ENCODE results near the gene PDGFC. TPM values are rescaled to one million over a fixed set of nuclear protein-coding genes. Genes with fewer than 3 reads are reported as not detected.

PDGFC gene
- total RNA-seq: 145 and 184 TPM in 2 replicates

GRCh38 chr4:156971676-156972378 is at the start of gene PDGFC:
TSS of gene PDGFC (minus strand) at chr4:156971799. CDS start at chr4:156970903, 896 bp downstream.
- peak within 1 kb of the TSS; percentile 93 for H3K4me3 ChIP-seq (ENCODE audit: low read depth, low read length)
- peak; percentile 72 for DNase-seq (ENCODE audit: low read depth)
- peak; percentile 31 for TF ChIP-seq CTCF (IDR thresholded peaks at IDR 0.05; ENCODE audit: insufficient read depth, low read depth, low read length)

- no peak for DNase-seq (ENCODE audit: low read depth)
- no peak overlapping the region for H3K4me3 ChIP-seq (ENCODE audit: low read depth, low read length)
- TF ChIP-seq CTCF (IDR thresholded peaks at IDR 0.05; ENCODE audit: insufficient read depth, low read depth, low read length): no peak
These were observed 49.3 kb upstream of the PDGFC start for GRCh38 chr4:157020882-157021281.

- H3K4me3 ChIP-seq (ENCODE audit: low read depth, low read length): no peak overlapping the region
- no peak for DNase-seq (ENCODE audit: low read depth)
- TF ChIP-seq CTCF (IDR thresholded peaks at IDR 0.05; ENCODE audit: insufficient read depth, low read depth, low read length): no peak
These were observed 47.4 kb upstream of the PDGFC start for GRCh38 chr4:157018920-157019490.

- no peak for TF ChIP-seq CTCF (IDR thresholded peaks at IDR 0.05; ENCODE audit: insufficient read depth, low read depth, low read length)
- peak; percentile 87 for DNase-seq (ENCODE audit: low read depth)
- no peak overlapping the region for H3K4me3 ChIP-seq (ENCODE audit: low read depth, low read length)
These were observed 43.3 kb upstream of the PDGFC start for GRCh38 chr4:157014621-157015591.

GRCh38 chr4:157013656-157014055 is 42.1 kb upstream of the PDGFC start:
- no peak for DNase-seq (ENCODE audit: low read depth)
- no peak overlapping the region for H3K4me3 ChIP-seq (ENCODE audit: low read depth, low read length)
- no peak for TF ChIP-seq CTCF (IDR thresholded peaks at IDR 0.05; ENCODE audit: insufficient read depth, low read depth, low read length)

- TF ChIP-seq CTCF (IDR thresholded peaks at IDR 0.05; ENCODE audit: insufficient read depth, low read depth, low read length): no peak
- H3K4me3 ChIP-seq (ENCODE audit: low read depth, low read length): no peak overlapping the region
- DNase-seq (ENCODE audit: low read depth): peak; percentile 66
These were observed 41.2 kb upstream of the PDGFC start for GRCh38 chr4:157012781-157013180.
